GM21526 (cell line): Measurements from ENCODE around the gene TBX15.

Source experiments
- ATAC-seq: cut with Tn5 transposase; IDR thresholded peaks from one replicate; pipeline ENCODE4 v1.9.1; 2021; ENCODE audit warnings: moderate library complexity; ENCODE audit not compliant: unreplicated experiment, low FRiP score

Gene TBX15

GRCh38 chr1:118985640-118986554 is 2.2 kb downstream of the TBX15 start:
- ATAC-seq, result no peak

DNA sequence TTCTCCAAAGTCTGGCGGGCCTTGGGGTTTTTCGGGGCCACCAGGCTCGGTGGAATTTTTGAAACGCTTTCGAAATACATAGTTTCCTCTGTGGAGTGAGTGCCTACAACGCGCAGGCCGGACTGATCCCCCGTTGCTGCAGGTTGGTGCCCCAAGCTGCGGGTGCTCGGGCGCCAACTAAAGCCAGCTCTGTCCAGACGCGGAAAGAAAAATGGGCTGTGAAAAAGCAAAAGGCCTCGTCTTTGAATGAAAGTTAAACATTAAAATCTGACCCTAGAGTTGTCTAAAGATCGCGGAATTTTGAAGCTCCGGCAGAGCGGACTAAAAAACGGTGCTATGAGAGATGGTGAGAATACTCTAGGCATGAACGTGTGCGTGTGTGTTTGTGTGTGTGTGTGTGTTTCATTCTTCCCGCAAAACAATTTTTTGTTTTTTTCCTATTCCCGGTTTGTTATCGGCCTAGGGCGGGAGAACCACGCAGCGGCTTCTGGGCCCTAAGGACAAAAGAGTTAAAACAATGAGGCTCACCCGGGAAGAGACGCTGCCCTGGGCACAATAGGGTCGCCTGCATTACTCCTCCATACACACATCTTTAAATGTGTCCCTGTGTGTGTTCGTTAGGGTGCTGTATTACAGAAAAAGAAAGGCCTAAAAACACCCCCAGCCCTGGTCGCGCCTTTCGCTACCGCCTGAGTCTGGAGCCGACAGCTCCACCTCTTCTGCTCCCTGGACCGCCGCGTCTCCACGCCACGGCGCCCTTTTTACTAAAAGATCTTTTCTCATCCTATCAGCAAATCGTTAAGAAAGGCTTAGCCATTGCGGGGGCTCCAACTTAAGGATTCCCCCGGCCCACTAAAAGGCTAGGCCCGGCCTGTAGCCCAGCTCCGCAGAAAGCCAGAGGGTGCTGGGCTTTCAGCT is 3.2 kb downstream of the TBX15 start:
- ATAC-seq, result no peak

GRCh38 chr1:118984086-118984721 is 3.9 kb downstream of the TBX15 start:
- ATAC-seq, result no peak

- ATAC-seq, result no peak
Measured at GRCh38 chr1:118983558-118984041, 4.5 kb downstream of the TBX15 start.

- no peak for ATAC-seq
Measured at GRCh38 chr1:118982821-118983557, 5.2 kb downstream of the TBX15 start.

DNA sequence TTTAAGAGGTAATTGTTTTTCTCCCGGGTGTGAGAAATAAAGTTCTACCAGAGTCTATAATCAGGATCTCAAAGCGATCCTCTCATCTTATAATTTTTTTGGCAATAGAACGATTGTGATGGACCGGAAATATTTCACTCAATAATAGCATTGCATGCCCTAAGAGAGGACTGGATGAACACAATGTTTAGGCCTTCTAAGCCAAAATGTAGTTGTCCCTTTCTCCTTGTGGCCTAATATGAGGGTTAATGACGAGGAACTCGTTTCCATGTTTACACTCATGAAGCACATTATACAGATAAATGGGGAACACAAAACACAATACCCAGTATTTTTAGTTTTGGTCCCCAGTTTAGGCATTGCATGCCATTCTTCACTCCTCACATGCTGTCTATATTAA is 5.9 kb downstream of the TBX15 start:
- no peak for ATAC-seq

DNA sequence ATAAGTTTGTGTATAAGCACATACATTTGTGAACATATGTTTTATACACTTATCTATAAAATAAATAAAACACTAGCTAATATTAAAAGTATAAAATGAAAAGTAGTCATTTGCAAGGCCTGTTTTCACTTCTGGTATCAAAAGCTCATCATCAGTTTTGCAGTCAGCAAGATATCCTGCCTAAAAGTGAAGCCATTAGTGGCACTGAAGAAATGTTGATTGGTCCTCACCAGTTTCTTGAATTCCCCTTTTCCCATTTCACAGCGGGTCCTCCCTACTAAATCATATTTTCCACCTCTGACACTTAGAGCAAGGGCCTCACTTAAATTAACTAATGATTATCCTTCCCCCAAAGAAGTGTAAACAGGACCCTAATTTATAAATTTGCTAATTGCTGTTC is 6.7 kb downstream of the TBX15 start:
- ATAC-seq, result no peak

GRCh38 chr1:118979754-118980575 is 8.2 kb downstream of the TBX15 start:
- no peak for ATAC-seq

GRCh38 chr1:118978914-118979701 is 9.0 kb downstream of the TBX15 start:
- no peak for ATAC-seq

GRCh38 chr1:118977600-118977999 is 10.5 kb downstream of the TBX15 start:
- no peak for ATAC-seq

DNA sequence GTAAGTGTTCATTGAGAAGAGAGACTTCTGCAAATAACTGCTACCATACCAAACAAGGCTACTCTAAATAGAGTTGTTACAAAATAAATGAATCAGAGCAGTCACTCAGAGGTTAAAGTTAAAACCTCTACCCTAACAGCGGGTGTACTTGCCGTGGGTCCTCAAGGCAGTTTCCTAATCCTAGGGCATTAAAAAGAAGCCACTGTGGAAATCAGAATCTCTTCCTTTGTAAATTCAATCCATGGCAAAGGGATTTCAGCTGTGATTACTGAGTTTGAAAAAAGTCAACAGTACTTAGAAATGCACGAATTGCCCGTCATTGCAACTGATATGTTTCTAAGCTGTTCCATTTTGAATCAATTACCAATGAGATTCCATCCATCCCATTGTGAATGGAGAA is 13.5 kb downstream of the TBX15 start:
- ATAC-seq, result no peak

DNA sequence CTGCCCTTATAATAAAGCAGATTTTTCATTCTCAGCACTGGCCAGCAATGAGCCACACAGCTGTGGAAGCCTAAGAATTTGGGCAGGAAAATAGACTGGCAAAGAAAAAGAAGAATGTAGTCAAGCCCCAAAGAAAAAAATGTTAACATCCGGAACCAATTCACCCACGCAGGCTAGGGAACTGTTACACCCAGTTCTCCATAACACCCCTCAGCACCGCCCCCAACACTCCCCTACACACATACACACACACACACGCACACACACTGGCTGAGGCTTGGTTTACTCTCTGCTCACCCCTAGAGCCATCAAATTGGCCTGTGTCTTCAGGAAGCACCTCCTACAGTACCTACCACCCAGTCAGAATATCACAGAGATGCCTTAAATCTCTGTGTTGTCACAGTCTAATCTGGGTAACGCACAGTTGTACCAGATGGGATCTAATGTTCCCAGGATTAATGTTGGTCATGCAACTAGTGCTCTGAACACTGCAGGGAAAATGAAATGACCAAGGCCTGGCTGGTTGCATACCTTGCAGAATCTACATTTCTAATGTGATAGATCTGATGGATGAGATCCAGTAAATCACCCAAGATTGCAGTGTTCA is 14.5 kb downstream of the TBX15 start:
- ATAC-seq, result no peak

DNA sequence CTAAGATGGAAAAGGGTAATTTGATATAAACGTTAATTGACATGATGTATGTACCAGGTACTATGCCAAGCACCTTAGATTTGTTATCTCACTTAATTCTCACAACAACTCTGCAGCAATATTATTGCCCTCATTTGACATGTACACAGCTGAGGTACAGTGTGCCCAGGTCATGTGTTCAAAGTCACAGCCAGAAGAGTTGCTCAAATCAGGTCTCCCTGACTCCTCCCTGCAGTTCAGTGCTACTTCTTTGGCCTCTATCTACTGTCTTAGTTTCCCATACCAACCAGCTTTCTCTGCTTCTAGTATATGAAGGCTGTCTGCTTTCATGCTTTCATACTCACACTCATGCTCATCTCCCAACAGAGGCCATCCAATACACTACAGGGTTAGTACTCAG is 15.1 kb downstream of the TBX15 start:
- ATAC-seq, result no peak

GRCh38 chr1:118970451-118970850 is 17.7 kb downstream of the TBX15 start:
- no peak for ATAC-seq

DNA sequence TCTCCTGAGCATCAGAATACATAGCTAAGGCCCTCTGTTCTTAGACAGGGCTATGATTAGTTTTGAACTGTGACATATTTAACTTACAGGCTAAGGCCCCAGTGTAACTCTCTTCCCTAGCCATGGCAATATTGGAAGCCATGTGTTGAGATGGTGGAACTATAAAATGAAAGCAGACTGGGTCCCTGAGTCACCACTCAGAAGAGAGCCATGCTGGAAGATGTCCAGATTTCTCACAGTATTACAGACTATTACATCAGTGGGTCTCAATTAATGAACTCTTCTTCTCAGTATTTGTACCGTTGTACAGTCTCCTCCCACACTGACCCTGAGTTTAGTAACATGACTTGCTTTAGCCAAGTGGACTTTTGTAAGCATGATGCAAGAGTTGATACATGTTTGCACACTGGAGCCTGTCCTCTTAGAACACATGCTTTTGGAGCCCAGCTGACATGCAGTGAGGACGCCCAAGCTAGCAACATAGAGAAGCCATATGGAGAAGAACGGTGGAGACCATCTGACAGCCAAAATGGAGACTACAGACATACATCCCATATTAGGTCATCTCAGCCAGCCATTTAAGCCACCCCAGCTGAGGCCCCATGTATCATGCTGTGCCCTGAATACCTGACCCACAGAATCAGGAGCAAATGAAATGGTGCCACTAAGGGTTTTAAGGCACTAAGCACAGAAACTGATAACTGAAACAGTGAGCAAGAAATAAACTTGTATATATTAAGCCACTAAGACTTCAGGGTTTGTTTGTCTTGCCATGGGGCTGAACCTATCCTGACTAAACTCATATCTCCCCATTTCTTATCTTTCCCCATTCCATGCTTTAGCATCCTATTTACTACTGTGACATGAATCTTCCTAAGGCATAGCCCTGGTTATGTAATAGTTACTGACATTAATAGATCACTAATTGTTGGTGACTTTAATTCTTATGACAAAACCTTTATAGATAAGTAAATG is 24.4 kb downstream of the TBX15 start:
- no peak for ATAC-seq

- no peak for ATAC-seq
Measured at GRCh38 chr1:118963138-118963455, 25.0 kb downstream of the TBX15 start.

- ATAC-seq, result no peak
Measured at GRCh38 chr1:118961156-118961555, 27.0 kb downstream of the TBX15 start.
